HG02938 (cell line): ENCODE data around the gene SAMSN1.
A peak's percentile ranks its signal among the peaks of the same experiment; 100 is the strongest.
"Not testable (repeated sequence)": the region's sequence is repeated elsewhere in the genome, so short reads cannot be mapped to it uniquely, and the experiment has no call there.

ENCODE experiments used
- ATAC-seq: cut with Tn5 transposase; IDR thresholded peaks from one replicate; pipeline ENCODE4 v1.9.1; 2021; ENCODE audit warnings: mild to moderate bottlenecking, moderate library complexity; ENCODE audit not compliant: unreplicated experiment

SAMSN1 gene

DNA sequence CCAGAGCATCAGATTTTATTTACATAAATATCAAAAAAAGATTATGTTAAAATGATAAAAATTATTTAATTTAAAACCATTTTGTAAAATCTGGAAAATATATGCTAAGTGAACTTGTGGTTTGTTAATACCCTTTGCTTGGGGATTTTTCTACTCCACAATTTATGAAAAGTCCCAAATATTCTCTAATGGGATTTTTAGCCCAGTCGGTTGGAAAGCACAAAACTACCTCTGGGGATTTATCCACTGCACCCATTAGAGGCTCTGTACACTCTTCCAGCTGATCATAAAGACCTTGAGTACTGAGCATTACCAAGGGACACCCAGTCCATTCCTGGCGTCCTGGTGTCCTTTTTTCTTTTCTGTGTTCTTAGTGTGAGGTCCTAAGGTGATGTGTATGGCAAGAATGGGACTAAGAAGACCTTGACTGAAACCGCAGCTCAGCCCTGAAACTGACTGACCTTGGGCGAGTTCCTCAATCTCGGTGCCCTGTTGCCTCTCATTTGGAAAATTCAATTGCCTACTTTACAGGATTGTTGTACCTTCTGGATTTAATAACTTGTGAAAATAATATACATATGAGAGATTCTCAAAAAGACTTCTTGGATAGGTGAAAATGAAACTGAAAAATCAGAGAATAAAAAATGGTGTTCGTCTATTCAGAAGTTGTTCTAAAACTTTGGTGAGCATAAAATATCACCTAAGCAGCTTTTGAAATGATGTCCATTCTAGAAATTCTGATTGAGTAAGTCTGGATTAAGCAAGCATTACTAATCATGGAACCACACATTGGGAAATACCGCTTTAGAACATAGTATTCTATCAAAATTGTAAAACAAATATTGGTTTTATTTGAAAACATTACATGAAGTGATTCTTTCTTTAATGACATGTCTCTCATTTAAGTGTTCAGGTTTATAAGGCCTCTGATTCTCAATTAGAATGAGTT is 21.5 kb upstream of the SAMSN1 start:
- no peak for ATAC-seq

DNA sequence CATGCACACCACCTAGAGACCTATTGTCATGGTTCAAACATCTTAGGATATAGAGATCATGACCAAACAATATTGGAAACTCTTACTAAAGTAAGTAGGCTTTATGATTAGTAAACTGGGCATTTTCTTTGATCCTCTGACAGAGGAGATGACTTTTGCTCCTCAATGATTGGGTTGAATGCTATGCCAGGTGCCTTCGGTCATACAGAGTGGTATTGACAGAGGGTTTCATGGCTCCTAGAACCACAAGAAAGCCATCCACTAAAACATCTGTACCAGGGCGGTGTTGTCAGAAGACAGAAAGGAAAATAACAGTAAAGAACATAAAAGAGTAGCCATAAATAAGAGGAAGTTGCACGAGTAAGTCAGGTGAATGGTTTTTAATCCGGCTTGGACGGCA is 20.8 kb upstream of the SAMSN1 start:
- no peak for ATAC-seq

DNA sequence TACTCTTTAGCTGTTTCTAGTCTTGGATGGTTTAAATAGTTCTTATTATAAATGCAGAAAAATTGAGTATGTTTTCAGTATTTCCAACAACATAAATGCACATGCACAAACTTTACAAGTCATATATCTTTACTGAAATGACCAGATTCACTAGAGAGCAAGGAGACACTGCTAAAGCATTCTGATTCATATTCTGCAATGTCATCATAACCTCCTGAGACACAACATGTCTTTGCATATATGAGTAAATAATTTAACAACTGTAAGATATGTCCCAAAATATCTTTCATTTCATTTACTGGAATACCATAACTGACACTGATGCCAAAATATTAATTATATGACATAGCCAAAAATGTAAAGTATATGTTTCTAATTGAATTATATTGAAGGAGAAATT is 16.8 kb upstream of the SAMSN1 start:
- no peak for ATAC-seq

DNA sequence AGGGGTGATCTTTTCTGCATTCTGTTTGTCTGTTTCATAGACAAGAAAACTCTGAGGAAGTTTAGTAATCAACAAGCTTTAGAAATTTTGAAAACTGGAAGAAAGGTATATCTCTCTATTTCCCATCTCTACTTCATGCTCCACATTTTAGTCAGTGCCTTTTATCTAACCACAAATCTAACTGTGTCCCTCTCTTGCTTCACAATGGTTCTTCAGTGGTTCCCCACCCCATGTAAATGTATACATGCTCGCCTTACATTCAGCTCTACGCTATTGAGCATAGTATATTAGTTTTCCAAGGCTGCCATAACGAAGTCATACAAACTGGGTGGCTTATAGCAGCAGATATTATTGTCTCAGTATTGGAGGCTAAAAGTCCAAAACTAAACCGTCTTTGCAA is 14.4 kb upstream of the SAMSN1 start:
- no peak for ATAC-seq

DNA sequence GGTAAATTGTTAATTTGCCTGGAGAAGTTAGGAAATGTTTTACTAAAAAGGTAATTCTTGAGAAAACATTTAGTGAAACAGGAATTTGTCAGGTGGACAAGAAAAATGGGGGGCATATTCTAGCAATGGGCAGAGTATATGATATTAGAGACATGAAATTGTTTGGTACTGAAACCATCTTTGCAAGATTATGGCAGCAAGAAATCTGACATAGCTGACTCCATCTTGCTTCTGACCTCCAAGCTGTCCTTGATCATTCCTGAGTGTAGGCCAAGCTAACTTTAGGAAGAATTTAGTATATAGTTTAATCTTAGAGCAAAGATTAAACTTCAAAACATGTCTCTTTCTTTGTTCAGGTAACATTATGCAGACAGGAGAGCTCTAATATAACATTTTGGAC is 14.0 kb upstream of the SAMSN1 start:
- no peak for ATAC-seq

DNA sequence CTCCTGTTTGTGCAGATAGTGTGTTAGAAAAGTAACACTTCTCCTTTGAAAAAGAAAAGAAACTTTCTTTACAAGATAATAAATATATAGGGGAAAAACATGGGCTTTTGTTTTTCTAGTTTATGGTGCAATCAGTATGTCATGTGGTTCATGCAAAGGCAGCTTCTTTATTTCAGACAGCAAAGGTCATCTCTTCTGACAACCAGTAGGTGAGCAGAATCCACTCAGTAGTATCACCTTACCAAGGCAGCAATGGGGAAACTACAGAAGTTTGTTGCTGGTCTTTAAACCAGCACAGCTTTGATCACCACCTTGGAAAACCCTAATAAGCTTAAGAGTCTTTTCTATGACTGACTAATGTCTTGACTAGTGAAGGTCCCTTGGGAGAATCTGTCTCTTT is 13.0 kb upstream of the SAMSN1 start:
- peak; percentile 46 for ATAC-seq

DNA sequence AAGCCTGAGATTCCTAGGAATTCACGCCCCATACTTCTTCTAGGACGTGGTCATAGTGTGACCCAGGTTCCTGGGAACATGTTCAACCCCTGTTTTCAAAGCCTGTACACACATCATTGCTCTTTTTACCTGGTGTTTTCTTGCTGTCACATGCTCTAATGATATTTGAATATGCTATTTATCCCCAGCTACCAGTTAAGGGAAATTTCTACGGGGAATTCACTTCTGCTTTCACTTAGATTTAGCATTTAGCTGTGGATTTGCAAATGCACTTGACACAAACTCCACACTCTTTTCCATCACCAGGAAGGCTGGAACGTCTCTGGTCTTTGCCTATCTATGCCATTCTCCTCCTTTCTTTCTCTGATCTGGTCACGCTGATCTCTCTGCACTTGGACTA is 11.3 kb upstream of the SAMSN1 start:
- ATAC-seq: no peak

DNA sequence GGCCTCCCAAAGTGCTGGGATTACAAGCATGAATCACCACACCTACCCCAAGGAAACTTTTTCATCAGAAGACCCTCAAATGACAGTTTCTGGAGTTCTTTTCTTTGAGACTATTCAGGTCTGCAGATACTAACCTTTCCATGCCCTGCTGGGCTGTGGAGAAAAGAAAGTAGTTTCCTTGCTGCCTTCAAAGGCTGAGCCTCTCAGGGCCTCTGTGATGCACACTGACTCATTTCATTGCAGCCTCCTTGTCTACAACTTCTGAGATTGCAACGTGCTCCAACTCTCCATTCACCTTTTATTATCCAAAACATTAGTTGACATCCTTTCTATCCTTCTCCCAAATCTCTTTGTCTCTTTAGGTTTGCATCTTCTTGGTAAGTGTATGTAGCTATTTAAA is 8.8 kb upstream of the SAMSN1 start:
- no peak for ATAC-seq

DNA sequence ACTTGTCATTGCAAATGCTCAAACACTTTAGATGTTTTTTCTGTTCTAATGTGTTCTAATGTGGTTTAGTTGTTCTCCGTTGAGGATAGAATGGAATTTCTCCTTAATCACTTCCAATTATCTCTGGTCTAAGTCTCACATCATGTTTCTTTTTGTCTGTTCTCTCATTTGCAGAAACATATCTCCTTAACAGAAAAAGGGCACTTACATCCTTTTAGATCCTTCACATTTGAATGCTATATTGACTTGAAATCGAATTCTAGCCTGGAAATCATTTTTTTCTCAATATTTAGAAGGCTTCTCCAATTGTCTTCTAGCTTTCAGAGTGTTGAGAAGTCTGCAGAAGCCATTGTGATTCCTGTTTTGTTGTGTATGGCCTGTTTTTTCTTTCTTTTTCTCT is 7.3 kb upstream of the SAMSN1 start:
- ATAC-seq: no peak

DNA sequence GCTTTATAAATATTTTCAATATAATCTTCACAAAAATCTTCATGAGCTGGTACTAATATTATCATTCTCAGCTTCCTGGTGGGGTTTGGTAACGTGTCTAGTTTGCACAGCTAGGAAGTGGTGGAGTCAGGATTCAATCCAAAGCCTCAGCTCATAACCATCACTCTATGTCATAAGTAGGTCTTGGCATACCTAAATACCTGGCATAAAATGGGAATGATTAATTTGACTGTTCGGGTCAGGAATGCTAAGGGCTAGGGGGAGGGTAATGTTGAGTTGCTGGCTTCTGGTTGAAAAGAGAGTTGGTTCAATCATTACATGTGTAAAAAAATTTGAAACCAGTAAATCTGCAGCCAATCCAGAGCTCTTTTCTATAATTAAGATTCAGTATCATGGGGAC is 5.6 kb upstream of the SAMSN1 start:
- ATAC-seq: no peak

DNA sequence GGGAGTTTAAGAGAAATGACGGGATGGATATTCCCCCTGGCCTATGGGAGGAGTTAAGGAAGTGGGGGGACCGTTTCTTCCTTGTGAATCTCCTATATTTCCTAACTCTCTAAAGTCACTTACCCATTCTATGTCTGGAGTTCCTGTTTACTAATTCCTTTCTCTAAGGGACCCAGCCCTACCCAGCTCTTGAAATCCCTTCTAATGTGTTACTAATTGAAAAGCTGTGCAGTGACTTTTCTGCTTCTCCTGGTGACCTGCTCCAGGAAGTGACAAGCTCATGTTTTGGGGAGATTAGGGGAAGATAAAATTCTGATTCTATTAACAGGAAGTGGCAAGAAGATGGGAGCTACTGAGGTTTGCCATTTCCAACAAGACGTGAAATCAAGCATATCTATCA is 4.0 kb upstream of the SAMSN1 start:
- no peak for ATAC-seq

DNA sequence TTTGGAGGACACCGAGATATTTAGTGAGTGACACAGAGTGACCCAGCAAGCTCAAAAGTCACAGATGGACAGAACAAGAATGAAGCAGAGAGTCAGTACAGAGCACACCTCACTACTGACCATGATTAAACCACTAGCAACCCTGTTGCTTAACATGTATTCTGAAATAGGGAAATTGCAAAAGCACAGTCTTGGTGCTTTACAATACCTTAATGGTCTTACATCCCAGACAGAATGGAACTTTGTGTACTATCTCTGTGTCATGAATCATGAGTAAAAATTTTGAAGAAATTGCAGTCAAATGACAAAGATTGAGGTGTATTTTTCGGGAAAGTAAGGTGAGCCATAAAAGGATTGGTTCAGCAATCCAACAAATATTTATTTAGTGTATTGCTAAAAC is 2.7 kb upstream of the SAMSN1 start:
- ATAC-seq: no peak

DNA sequence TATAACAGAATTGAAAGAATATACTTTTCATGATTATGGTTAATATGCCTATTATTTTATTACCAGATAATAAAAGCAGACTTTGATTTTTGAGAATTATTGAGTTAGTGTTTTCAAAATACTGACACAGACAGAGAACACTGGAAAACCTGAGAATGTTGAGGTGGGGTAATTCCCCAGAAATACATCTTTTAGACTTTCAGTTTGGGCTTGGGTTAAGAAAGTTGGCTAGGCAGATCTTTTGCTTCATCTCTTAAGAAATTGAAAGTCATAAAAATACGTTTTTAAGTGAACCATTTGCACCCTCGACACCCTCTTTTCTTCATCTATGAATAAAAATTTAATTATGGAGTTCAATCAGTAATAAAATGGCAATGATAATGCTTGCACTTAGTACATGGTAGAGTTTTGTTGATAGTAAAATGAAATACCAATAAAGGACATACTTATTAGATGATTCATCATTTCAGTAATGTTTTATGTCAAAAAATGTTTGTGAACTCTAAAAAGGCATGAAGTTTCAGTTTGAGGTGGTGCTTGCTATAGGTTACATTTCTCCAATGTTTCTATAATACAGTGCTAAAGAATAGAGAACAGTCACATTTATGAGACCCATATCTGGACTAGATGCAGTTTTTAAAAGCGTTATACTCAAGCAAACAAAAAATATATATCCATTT is 1.9 kb upstream of the SAMSN1 start:
- ATAC-seq: no peak

DNA sequence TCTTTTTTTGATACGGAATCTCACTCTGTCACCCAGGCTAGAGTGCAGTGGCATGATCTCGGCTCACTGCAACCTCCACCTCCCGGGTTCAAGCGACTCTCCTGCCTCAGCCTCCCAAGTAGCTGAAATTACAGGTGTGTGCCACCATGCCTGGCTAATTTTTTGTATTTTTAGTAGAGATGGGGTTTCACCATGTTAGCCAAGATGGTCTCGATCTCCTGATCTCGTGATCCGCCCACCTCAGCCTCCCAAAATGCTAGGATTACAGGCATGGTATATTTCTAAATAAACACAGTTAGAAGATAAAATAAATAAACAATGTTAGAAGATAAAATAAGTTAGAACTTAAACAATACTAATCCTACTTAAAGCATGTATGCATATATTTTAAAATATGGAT is 604 bp upstream of the SAMSN1 start:
- ATAC-seq: not testable (repeated sequence)

DNA sequence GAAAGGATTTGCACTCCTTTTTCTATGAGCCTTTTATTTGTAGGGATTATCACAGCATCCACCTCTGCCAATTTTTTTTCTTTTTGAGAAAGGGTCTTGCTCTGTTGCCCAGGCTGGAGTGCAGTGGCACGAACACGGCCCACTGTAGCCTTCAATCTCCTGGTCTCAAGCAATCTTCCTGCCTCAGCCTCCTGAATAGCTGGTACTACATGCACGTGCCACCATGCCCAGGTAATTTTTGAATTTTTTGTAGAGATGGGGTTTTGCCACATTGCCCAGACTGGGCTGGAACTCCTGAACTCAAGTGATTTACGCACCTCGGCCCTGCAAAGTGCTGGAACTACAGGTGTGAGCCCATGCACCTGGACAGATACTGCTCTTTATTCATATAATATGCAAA is 2.1 kb downstream of the SAMSN1 start:
- ATAC-seq: no peak

DNA sequence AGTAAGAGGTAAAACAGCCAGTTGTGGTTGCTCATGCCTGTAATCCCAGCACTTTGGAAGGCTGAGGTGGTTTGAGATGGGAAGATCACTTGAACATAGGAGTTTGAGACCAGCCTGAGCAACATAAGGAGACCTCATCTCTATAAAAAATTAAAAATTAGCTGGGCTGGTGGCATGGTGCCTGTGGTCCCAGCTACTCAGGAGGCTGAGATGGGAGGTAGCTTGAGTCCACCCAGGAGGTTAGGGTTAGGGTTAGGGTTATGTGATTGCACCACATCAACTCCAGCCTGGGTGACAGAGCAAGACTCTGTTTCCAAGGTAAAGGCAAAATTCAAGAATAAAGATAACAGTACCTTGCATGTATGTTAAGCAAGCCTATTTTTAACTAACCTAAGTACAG is 3.5 kb downstream of the SAMSN1 start:
- ATAC-seq: no peak

DNA sequence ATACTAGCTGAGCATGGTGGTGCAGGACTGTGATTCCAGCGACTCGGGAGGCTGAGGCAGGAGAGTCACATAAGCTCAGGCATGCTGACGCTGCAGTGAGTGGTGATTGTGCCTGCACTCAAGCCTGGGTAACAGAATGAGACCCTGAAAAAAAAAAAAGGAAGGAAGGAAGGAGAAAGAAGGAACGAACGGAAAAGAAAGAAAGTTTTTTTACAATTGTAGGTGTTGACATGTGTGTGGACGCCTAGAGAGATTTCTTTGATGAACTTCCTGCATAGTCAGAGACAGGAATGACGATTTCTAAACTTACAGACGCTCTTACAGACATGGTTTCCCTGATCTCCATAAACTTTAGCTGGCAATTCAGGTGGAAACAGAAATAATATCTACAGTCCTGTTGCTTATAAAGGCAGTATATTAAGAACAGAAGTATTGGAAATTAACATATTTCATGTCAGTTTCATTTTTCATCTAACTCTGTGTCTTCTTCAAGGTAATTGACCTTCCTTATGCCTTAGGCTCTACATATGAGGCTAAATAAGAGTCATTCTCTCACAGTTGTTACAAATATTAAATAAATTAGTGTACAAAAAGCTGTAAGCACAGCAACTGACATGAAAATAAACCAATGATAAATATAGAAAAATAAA is 4.1 kb downstream of the SAMSN1 start:
- ATAC-seq: no peak

DNA sequence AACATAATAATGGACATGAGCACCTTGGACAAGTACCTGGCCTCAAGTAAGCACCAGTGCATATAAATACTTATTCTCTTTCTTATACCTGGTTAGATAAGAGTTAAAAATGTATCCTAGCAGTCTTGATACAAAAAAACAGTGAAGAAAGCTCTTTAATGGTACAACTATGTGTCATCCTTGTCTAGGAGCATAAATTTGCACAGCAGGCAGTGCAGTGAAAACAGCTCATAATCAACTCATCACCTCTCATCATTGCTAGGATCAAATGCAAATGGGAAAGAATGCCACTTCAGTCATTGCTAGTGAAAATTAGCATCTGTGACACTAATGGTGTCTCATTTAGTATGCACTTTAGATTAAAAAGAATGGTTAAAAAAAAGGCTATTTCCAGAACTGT is 7.6 kb downstream of the SAMSN1 start:
- ATAC-seq: no peak

DNA sequence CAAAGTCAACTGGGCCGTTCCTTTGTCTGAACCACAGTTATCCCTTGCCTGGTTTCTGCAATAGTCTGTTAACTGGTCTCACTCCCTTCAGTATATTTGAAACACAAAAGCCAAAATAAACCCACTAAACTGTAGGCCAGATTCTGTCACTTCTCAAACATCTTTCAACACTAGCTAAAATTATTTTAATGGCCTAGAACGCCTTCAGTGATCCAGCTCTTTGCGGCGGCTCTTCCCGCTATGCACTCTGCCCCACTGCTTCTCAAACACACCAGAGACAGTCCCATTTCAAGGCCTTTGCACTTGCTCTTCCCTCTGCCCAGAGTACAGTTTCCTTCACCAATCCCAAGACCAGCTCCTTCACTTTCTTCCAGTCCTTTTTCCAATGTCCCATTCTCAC is 9.2 kb downstream of the SAMSN1 start:
- ATAC-seq: no peak

DNA sequence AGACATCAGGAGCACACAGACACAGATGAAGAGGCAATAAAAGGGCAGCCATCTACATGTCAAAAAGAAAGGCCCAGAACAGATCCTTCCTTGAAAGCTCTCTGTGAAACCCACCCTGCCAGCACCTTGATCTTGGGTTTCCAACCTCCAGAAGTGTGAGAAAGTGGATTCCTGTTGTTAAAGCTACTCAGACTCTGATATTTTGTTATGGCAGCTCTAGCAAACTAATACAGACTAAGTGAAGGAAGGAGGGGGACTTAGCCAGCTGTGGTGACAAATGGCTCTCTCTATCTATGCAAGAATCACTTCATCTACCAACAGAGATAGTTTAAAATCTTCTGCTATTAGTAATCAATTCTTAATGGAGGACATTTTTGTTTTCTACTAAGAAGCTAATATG is 10.4 kb downstream of the SAMSN1 start:
- ATAC-seq: no peak

DNA sequence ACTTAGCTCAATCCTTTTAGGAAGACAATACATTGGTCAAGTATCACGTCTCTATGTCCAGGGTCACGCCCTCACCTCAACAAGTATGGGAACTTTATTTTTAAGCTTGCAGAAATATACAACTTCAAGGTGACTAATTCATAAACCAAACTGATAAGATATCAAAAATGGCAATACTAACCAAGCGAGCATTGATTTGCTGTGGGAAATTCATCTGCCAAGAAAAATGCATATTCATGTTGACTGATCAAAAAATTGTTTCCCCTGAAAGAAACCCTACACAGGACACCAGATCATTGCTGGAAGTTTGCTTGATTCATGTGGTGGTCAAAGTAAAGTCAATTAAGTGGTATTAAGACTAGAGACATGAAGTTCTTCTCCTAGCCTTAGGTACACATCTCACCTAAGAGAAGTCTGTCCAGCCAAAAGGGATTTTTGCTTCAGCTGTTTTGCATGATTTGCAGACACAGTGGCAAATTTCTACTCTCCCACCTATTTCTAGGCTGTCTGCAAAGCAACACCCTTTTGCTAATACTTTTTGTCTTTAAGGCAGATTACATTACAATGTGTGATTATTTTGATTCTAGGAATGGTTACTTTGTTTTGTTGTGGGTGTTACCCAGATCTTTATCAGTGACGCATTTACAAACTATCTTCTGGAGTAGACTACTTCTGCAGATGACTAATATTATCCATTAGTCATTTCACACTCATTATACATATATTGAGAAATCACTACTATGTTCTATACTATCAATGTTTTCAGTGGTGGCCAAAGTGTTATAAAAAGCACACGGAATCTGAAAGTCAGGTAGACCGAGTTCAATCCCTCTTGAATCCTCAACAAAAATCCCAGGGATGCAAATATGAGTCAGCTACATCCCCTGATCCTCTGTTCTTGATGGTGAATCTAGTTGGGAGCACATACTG is 12.4 kb downstream of the SAMSN1 start:
- peak; percentile 89 for ATAC-seq
